HCT116 (cell line): Measurements from ENCODE around the gene GTPBP10. TPM values are rescaled to one million over a fixed set of nuclear protein-coding genes. Genes with fewer than 3 reads are reported as not detected.
A peak's percentile ranks its signal among the peaks of the same experiment; 100 is the strongest.

Experiments
- ATAC-seq: fragments of 200-7000 bp; cut with Tn5 transposase; 2 replicates; pipeline ENCODE4 v1.9.1; 2020; ENCODE audit warnings: mild to moderate bottlenecking, moderate library complexity
- BruUV-seq: library from RNA; stranded (reverse); fragments of 400-500 nt; replicated peaks from 2 replicates; lab custom pipeline; 2021; lab: Mats Ljungman, UMichigan
- CTCF ChIA-PET: fragments of 300-600 bp; sonication (Branson Sonifier 250); formaldehyde crosslinking; loops from one replicate; lab custom pipeline; 2021; ENCODE audit warnings: antibody characterized with exemption; lab: Charles Lee
- POLR2A ChIA-PET: fragments of 300-600, 350-600 bp; sonication (Branson Sonifier 250); formaldehyde crosslinking; loops from one replicate; lab custom pipeline; 2021; ENCODE audit warnings: antibody characterized with exemption; lab: Charles Lee
- RAD21 ChIA-PET, 2 experiments: fragments of 300-600 bp; sonication (Branson Sonifier 250); formaldehyde crosslinking; loops; one replicate each; lab custom pipeline; 2023; ENCODE audit warnings: low total read pairs in 2 of 2; ENCODE audit not compliant: uncharacterized antibody in 2 of 2, unreplicated experiment in 2 of 2, low non-redundant PET in 1 of 2; lab: Charles Lee
- DNase-seq: peaks from one replicate; pipeline ENCODE4 v3.0.0-alpha.2; 2010; ENCODE audit warnings: low read depth, low spot score
- H2AFZ ChIP-seq: fragments of 200-600 bp; shearing (Covaris generic), sonication (generic); 2 replicates; pipeline ENCODE4 v1.6.1; 2017; ENCODE audit warnings: low read depth, mixed run types, mixed read lengths, antibody characterized with exemption, low read length; ENCODE audit not compliant: poor library complexity, severe bottlenecking
- H3K27ac ChIP-seq: 2 replicates; pipeline ENCODE4 v1.5.1; 2012; ENCODE audit warnings: low read depth, low read length
- H3K27me3 ChIP-seq: fragments of 200-600 bp; sonication (generic); 2 replicates; pipeline ENCODE4 v1.6.1; 2016; ENCODE audit warnings: mixed run types, low read length, mixed read lengths; ENCODE audit not compliant: insufficient read depth
- H3K36me3 ChIP-seq, 2 experiments: fragments of 200-500 bp in 1 of 2; fragments of 200-600 bp in 1 of 2; sonication (Bioruptor generic) in 1 of 2; sonication (generic) in 1 of 2; 2 replicates each; pipeline versions ENCODE4 v1.5.1 to v1.6.1; 2014 to 2016; ENCODE audit warnings: low read length in 2 of 2, inconsistent platforms in 1 of 2, mixed read lengths in 1 of 2, mixed run types in 1 of 2; ENCODE audit not compliant: insufficient read depth in 2 of 2, control insufficient read depth in 1 of 2
- H3K4me1 ChIP-seq, 2 experiments: fragments of 200-600 bp in 1 of 2; sonication (generic) in 1 of 2; 2 replicates each; pipeline versions ENCODE4 v1.5.1 to v1.6.1; 2012 to 2017; ENCODE audit warnings: low read length in 2 of 2, inconsistent platforms in 1 of 2, mild to moderate bottlenecking in 1 of 2, mixed read lengths in 1 of 2, mixed run types in 1 of 2, moderate library complexity in 1 of 2; ENCODE audit not compliant: insufficient read depth in 2 of 2, control insufficient read depth in 1 of 2
- H3K4me2 ChIP-seq: fragments of 200-600 bp; sonication (generic); 2 replicates; pipeline ENCODE4 v1.6.1; 2017; ENCODE audit warnings: mixed run types, low read length, mixed read lengths
- H3K4me3 ChIP-seq, 2 experiments: fragments of 200-600 bp in 1 of 2; sonication (generic) in 1 of 2; replicated peaks in 1 of 2; 2 replicates each; pipeline ENCODE4 v1.5.1; 2011 to 2016; ENCODE audit warnings: low read length in 2 of 2, control low read depth in 1 of 2, low read depth in 1 of 2, mild to moderate bottlenecking in 1 of 2, mixed read lengths in 1 of 2, mixed run types in 1 of 2
- H3K79me2 ChIP-seq: fragments of 200-600 bp; sonication (generic); 2 replicates; pipeline ENCODE4 v1.6.1; 2017; ENCODE audit warnings: mild to moderate bottlenecking, mixed run types, low read length, moderate library complexity, mixed read lengths; ENCODE audit not compliant: insufficient read depth
- H3K9ac ChIP-seq: fragments of 200-600 bp; sonication (generic); 2 replicates; pipeline ENCODE4 v1.6.1; 2016; ENCODE audit warnings: low read length, mixed read lengths
- H3K9me2 ChIP-seq: fragments of 200-600 bp; sonication (generic), shearing (Covaris generic); 2 replicates; pipeline ENCODE4 v1.6.1; 2017; ENCODE audit warnings: mixed run types, mild to moderate bottlenecking, moderate library complexity; ENCODE audit not compliant: insufficient read depth
- H3K9me3 ChIP-seq, 2 experiments: fragments of 200-500 bp in 1 of 2; fragments of 200-600 bp in 1 of 2; sonication (Bioruptor generic) in 1 of 2; sonication (generic) in 1 of 2; 2 replicates each; pipeline ENCODE4 v1.6.1; 2014 to 2017; ENCODE audit warnings: low read length in 2 of 2, mixed read lengths in 2 of 2, inconsistent platforms in 1 of 2, low read depth in 1 of 2, mild to moderate bottlenecking in 1 of 2, mixed run types in 1 of 2, moderate library complexity in 1 of 2; ENCODE audit not compliant: control insufficient read depth in 1 of 2, insufficient read depth in 1 of 2
- H4K20me1 ChIP-seq: fragments of 200-600 bp; sonication (generic), shearing (Covaris generic); 2 replicates; pipeline ENCODE4 v1.6.1; 2017; ENCODE audit warnings: mixed run types, mild to moderate bottlenecking, moderate library complexity; ENCODE audit not compliant: insufficient read depth
- CBX3 ChIP-seq: IDR thresholded peaks from 2 replicates; pipeline ENCODE4 v1.6.1; 2012; ENCODE audit warnings: low read depth
- CEBPB ChIP-seq: IDR thresholded peaks from 2 replicates; pipeline ENCODE4 v1.6.1; 2012; ENCODE audit warnings: low read depth
- EGR1 ChIP-seq: IDR thresholded peaks from 2 replicates; pipeline ENCODE4 v1.6.1; 2012; ENCODE audit warnings: low read depth
- FOSL1 ChIP-seq: IDR thresholded peaks from 2 replicates; pipeline ENCODE4 v1.6.1; 2012; ENCODE audit warnings: low read depth
- JUND ChIP-seq: IDR thresholded peaks from 2 replicates; pipeline ENCODE4 v1.6.1; 2012
- POLR2AphosphoS5 ChIP-seq: IDR thresholded peaks from 2 replicates; pipeline ENCODE4 v1.6.1; 2011; ENCODE audit warnings: mild to moderate bottlenecking, low read depth, low read length, moderate library complexity
- RAD21 ChIP-seq: IDR thresholded peaks from 2 replicates; pipeline ENCODE4 v1.6.1; 2012; ENCODE audit warnings: low read depth, mild to moderate bottlenecking
- SP1 ChIP-seq: IDR thresholded peaks from 2 replicates; pipeline ENCODE4 v1.6.1; 2012; ENCODE audit warnings: low read depth
- TCF7L2 ChIP-seq: IDR thresholded peaks from 2 replicates; pipeline ENCODE4 v1.7.0; 2011; ENCODE audit warnings: borderline replicate concordance, inconsistent platforms; ENCODE audit not compliant: insufficient read depth, insufficient read length; ENCODE audit errors: extremely low read depth
- YY1 ChIP-seq: IDR thresholded peaks from 2 replicates; pipeline ENCODE4 v1.6.1; 2011; ENCODE audit warnings: low read length, low read depth, moderate library complexity, mild to moderate bottlenecking; ENCODE audit not compliant: insufficient replicate concordance; ENCODE audit errors: extremely low read depth
- ZFX ChIP-seq: fragments of 450-650 bp; IDR thresholded peaks from 2 replicates; pipeline ENCODE4 v1.6.1; 2017
- ZNF274 ChIP-seq: fragments of 200-500 bp; sonication (Bioruptor generic); IDR thresholded peaks from 2 replicates; pipeline ENCODE4 v1.6.1; 2014; ENCODE audit warnings: mild to moderate bottlenecking, low read depth, low read length, inconsistent platforms
- intact Hi-C: fragments of 100-400 bp; cut with micrococcal nuclease; formaldehyde crosslinking; loops from 2 replicates; pipeline ENCODE4 v1.10.0; 2022
- total RNA-seq: library from RNA; stranded (reverse); gene quantifications from one replicate; pipeline ENCODE4 v1.2.1, GENCODE V29; 2021; ENCODE audit not compliant: unreplicated experiment
- TF ChIP-seq, protein P1 (sequence below): IDR thresholded peaks from 2 replicates; pipeline ENCODE4 v1.6.1; 2012; ENCODE audit warnings: low read depth
- TF ChIP-seq, protein P2 (sequence below): IDR thresholded peaks from 2 replicates; pipeline ENCODE4 v1.6.1; 2012
- TF ChIP-seq, protein P3 (sequence below), 3 experiments: fragments of 200-600 bp in 1 of 3; sonication (generic) in 1 of 3; IDR thresholded peaks in 2 of 3; conservative IDR thresholded peaks in 1 of 3; 2 replicates each; pipeline ENCODE4 v1.5.1; 2012 to 2017; ENCODE audit warnings: low read depth in 2 of 3, low read length in 2 of 3, antibody characterized with exemption in 1 of 3, borderline replicate concordance in 1 of 3, control low read depth in 1 of 3, mild to moderate bottlenecking in 1 of 3, mixed read lengths in 1 of 3, mixed run types in 1 of 3, moderate library complexity in 1 of 3; ENCODE audit not compliant: insufficient read depth in 1 of 3

The GTPBP10 gene
- total RNA-seq, 1 experiment from 2014 or later, result 36.7 TPM

DNA sequence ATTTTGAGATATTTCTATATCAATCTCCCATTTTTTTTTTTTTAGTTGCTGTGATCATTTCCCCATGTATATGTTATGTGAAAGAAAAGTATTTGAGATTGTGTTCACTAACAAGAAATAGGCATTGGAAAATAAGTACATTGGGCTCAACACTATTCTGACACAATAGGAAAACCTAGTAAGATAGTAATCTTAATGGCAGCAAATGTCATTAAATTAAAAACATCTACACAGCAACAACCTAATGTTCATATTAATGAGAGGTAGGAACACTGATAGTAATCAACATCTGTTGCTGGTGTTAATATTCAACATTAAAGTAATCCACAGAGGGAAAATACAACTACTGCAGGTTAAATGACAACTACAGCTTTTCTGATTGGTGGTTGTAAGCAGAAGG is 1.5 kb upstream of the GTPBP10 start (continued):
- TF ChIP-seq, protein P1, sequence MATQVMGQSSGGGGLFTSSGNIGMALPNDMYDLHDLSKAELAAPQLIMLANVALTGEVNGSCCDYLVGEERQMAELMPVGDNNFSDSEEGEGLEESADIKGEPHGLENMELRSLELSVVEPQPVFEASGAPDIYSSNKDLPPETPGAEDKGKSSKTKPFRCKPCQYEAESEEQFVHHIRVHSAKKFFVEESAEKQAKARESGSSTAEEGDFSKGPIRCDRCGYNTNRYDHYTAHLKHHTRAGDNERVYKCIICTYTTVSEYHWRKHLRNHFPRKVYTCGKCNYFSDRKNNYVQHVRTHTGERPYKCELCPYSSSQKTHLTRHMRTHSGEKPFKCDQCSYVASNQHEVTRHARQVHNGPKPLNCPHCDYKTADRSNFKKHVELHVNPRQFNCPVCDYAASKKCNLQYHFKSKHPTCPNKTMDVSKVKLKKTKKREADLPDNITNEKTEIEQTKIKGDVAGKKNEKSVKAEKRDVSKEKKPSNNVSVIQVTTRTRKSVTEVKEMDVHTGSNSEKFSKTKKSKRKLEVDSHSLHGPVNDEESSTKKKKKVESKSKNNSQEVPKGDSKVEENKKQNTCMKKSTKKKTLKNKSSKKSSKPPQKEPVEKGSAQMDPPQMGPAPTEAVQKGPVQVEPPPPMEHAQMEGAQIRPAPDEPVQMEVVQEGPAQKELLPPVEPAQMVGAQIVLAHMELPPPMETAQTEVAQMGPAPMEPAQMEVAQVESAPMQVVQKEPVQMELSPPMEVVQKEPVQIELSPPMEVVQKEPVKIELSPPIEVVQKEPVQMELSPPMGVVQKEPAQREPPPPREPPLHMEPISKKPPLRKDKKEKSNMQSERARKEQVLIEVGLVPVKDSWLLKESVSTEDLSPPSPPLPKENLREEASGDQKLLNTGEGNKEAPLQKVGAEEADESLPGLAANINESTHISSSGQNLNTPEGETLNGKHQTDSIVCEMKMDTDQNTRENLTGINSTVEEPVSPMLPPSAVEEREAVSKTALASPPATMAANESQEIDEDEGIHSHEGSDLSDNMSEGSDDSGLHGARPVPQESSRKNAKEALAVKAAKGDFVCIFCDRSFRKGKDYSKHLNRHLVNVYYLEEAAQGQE, result no peak

DNA sequence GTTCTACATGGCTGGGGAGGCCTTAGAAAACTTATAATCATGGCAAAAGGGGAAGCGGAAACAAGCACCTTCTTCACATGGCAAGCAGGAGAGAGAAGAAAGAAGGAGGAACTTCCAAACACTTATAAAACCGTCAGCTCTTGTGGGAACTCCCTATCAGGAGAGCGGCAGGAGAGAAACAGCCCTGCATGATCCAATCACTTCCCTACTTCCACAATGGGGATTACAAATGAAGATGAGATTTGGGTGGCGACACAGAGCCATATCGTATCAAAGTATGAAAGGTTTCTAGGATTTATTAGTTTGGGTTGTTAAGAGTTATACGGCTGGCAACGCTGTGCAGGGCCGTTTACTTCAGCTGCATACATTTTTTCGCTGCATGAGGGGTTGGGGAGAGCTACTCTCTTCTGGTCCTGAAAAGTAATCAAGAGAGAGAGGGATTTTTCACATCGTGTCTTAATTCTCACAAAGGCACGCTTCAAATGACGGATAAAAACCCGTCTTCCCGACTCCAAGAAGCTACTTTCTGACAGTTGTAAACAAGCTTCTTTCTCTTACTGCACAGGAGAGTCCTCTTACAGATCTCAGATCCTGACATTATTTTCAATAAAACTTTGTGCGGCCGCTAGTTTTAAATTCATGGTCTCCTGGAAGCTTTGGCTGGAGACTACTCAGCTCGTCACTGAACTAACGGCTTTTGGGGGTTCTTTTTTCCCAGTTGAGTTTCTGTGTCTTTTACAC is 751 bp upstream of the GTPBP10 start:
- Histone ChIP-seq H3K9me3 (no peaks in the 10 kb centered on the region), H2AFZ (peak overlapping the region; percentile 41), H3K36me3 (no peaks in the 10 kb centered on the region), H3K9me2 (no peaks in the 10 kb centered on the region), H3K4me2 (peak overlapping the region; percentile 75), H3K79me2 (peaks cover 41% of the 10 kb centered on the region), H3K4me3 (peak overlapping the region; percentile 97 to 99), H3K27ac (no peak overlapping the region), H3K27me3 (no peaks in the 10 kb centered on the region), H4K20me1 (no peaks in the 10 kb centered on the region), H3K4me1 (peaks cover 0 to 14% of the 10 kb centered on the region in 2 experiments; a peak in 2 of 4 replicates), H3K9ac (peak overlapping the region; percentile 87)
- ChIA-PET RAD21 (no interaction called here), POLR2A (no interaction called here), CTCF (no interaction called here)
- ATAC-seq, result no peak
- BruUV-seq, result TSS peak; percentile 93
- no peak for DNase-seq
- TF ChIP-seq CBX3, result no peak
- no peak for TF ChIP-seq YY1
- TF ChIP-seq TCF7L2, result no peak
- no peak for TF ChIP-seq FOSL1
- TF ChIP-seq RAD21, result no peak
- no peak for TF ChIP-seq EGR1
- TF ChIP-seq, protein P1, result no peak
- no peak for TF ChIP-seq SP1
- TF ChIP-seq ZNF274, result no peak
- TF ChIP-seq ZFX, result no peak
- TF ChIP-seq POLR2AphosphoS5, result no peak
- TF ChIP-seq, protein P2, sequence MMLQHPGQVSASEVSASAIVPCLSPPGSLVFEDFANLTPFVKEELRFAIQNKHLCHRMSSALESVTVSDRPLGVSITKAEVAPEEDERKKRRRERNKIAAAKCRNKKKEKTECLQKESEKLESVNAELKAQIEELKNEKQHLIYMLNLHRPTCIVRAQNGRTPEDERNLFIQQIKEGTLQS, result no peak
- TF ChIP-seq CEBPB, result no peak
- no peak for TF ChIP-seq JUND
- TF ChIP-seq, protein P3, sequence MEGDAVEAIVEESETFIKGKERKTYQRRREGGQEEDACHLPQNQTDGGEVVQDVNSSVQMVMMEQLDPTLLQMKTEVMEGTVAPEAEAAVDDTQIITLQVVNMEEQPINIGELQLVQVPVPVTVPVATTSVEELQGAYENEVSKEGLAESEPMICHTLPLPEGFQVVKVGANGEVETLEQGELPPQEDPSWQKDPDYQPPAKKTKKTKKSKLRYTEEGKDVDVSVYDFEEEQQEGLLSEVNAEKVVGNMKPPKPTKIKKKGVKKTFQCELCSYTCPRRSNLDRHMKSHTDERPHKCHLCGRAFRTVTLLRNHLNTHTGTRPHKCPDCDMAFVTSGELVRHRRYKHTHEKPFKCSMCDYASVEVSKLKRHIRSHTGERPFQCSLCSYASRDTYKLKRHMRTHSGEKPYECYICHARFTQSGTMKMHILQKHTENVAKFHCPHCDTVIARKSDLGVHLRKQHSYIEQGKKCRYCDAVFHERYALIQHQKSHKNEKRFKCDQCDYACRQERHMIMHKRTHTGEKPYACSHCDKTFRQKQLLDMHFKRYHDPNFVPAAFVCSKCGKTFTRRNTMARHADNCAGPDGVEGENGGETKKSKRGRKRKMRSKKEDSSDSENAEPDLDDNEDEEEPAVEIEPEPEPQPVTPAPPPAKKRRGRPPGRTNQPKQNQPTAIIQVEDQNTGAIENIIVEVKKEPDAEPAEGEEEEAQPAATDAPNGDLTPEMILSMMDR (IDR thresholded peaks at IDR 0.05 in 2 of 3, conservative IDR thresholded peaks at IDR 0.05 in 1 of 3; ENCODE audit: borderline replicate concordance in 1 of 3, insufficient read depth in 1 of 3, low read depth in 2 of 3, low read length in 2 of 3), result no peak
- intact Hi-C loops, result loop anchor here (1.0 kb wide), 1 partner anchor 58 kb away; the partner anchor contains the start of gene CLDN12
